Measurements from ENCODE around the gene UBE2G1. TPM values are rescaled to one million over a fixed set of nuclear protein-coding genes. Genes with fewer than 3 reads are reported as not detected.

The UBE2G1 gene
- total RNA-seq, 4 donors from 2014 or later: 52.5 to 88.2 (median 73.5) TPM

DNA sequence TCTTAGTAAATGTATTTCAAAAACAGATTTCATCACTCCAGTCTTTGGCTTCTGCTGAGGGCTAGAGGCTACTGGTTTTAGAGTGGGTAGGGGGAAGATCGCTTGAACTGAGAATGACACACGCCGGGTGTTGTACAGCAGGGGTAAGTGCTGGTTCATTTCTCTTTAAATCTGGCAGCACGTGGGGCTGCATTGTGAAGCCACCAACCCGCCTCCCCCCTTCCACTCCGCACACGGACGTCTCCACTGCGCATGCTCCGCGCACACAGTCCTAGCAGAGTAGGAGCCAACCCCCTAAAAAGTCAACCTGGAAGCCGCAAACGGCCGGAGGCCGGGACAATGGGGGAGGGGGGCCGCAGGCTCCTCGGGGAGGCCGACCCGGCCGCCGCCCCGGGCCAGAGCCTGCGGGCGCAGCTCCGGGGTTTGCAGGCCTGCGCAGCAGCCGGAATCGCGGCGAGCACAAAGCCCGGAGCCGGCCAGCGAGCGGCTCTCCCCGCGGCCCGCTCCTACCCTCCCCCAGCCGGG lies 1.3 kb downstream of the UBE2G1 start:
- peak overlapping the region; percentile 89 to 100 (median 97) for H3K4me3 ChIP-seq
- peaks cover 8 to 65% (median 9%) of the 10 kb centered on the region in 3 donors for H3K4me1 ChIP-seq
- WGBS, 2 donors: 0% methylated on average over 4 to 7 of the region's 38 CpGs
- peak overlapping the region; percentile 97 to 100 (median 98) for H3K27ac ChIP-seq
- peak in 2 of 4 donors; percentile 70 to 86 for TF ChIP-seq POLR2A (IDR thresholded peaks at IDR 0.05)
- TF ChIP-seq, protein P1, sequence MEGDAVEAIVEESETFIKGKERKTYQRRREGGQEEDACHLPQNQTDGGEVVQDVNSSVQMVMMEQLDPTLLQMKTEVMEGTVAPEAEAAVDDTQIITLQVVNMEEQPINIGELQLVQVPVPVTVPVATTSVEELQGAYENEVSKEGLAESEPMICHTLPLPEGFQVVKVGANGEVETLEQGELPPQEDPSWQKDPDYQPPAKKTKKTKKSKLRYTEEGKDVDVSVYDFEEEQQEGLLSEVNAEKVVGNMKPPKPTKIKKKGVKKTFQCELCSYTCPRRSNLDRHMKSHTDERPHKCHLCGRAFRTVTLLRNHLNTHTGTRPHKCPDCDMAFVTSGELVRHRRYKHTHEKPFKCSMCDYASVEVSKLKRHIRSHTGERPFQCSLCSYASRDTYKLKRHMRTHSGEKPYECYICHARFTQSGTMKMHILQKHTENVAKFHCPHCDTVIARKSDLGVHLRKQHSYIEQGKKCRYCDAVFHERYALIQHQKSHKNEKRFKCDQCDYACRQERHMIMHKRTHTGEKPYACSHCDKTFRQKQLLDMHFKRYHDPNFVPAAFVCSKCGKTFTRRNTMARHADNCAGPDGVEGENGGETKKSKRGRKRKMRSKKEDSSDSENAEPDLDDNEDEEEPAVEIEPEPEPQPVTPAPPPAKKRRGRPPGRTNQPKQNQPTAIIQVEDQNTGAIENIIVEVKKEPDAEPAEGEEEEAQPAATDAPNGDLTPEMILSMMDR (IDR thresholded peaks at IDR 0.05): peak in 1 of 6 experiments; percentile 15
- H3K36me3 ChIP-seq: peaks cover 0 to 15% (median 0%) of the 10 kb centered on the region in 3 donors
- peak; percentile 65 for DNase-seq
- no peaks in the 10 kb centered on the region for H3K9me3 ChIP-seq
- intact Hi-C loops (cut with DNase I): no loop called here
- no peaks in the 10 kb centered on the region for H3K27me3 ChIP-seq

DNA sequence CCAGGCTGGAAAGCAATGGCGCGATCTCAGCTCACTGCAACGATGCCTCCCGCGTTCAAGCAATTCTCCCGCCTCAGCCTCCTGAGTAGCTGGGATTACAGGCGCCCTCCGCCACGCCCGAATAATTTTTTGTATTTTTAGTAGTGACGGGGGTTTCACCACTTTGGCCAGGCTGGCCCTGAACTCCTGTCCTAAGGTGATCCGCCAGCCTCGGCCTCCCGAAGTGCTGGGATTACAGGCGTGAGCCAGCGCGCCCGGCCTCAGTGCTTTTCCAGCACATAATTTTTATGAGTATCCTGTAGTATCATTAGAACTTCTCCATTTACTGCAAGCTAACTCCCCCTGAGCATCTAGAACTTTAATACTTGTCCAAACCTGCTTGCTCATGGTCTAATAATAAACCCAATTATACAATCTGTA lies 1.8 kb downstream of the UBE2G1 start:
- 30 to 54% methylated on average over 15 to 18 of the region's 18 CpGs for WGBS, 2 donors
- Histone ChIP-seq H3K27ac (peak overlapping the region; percentile 97 to 100 (median 98)), H3K36me3 (peaks cover 0 to 15% (median 0%) of the 10 kb centered on the region in 3 donors), H3K4me3 (peak overlapping the region; percentile 89 to 100 (median 97)), H3K4me1 (peaks cover 8 to 67% (median 9%) of the 10 kb centered on the region in 3 donors), H3K9me3 (no peaks in the 10 kb centered on the region), H3K27me3 (no peaks in the 10 kb centered on the region)
- no peak for DNase-seq
- TF ChIP-seq, protein P1 (IDR thresholded peaks at IDR 0.05): no peak
- TF ChIP-seq POLR2A (IDR thresholded peaks at IDR 0.05): no peak
- intact Hi-C loops (cut with DNase I): no loop called here

DNA sequence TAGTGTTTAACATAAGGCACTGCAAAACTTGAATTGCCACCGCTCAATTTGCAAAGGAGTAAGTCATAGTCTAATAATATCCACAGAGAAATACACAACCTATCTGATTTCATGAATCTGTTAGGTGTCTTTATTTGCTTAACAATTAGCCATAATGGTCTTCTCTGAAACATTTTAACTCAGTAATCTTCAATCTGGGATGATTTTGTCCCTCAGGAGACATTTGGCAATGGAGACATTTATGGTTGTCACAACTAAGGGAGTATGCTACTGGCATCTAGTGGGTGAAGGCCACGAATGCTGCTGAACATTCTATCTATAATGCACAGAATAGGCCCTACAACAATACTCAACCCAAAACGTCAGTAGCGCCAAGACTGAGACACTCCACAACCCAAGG lies 4.3 kb downstream of the UBE2G1 start:
- TF ChIP-seq POLR2A (IDR thresholded peaks at IDR 0.05): no peak
- TF ChIP-seq, protein P1 (IDR thresholded peaks at IDR 0.05): peak in 1 of 6 experiments; percentile 19
- H3K4me1 ChIP-seq: peaks cover 9 to 84% (median 21%) of the 10 kb centered on the region in 3 donors
- WGBS, 2 donors: 49 to 56% methylated on average over 4 of the region's 4 CpGs
- intact Hi-C loops (cut with DNase I): no loop called here
- H3K27ac ChIP-seq: peak overlapping the region in 2 of 4 donors; percentile 16 to 25
- peaks cover 0 to 15% (median 0%) of the 10 kb centered on the region in 3 donors for H3K36me3 ChIP-seq
- no peaks in the 10 kb centered on the region for H3K9me3 ChIP-seq
- no peak for DNase-seq
- H3K4me3 ChIP-seq: no peak overlapping the region
- H3K27me3 ChIP-seq: no peaks in the 10 kb centered on the region

DNA sequence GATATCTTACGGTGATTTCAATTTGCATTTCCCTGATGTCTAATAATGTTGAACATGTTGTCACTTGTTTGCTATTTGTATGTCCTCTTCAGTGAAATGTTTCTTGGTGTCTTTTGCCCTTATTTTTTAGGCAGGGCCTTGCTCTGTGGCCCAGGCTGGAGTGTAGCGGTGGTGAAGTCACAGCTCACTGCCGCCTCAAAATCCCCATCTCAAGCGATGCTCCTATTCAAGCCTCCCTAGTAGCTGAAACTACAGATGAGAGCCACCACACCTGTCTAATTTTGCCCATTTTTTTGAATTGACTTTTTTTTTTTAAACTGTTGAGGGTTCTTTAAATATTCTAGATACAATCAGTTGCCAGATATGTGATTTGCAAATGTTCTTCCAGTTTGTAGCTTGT lies 8.3 kb downstream of the UBE2G1 start:
- 33 to 77% methylated on average over 4 of the region's 4 CpGs for WGBS, 2 donors
- DNase-seq: no peak

DNA sequence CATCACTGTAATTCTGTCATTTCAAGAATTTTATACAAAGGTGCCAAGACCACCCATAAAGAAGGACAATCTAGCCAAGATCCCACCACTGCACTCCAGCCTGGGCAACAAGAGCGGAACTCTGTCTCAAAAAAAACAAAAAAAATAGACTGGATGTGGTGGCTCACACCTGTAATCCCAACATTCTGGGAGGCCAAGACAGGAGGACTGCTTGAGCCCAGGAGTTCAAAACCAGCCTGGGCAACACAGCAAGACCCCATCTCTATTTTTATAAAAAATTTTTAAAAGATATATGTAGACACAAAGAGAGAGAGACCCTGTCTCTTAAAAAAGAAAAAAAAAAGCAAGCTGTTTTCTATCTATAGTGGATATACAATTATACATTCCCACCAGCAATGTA lies 8.8 kb downstream of the UBE2G1 start:
- no peak for TF ChIP-seq POLR2A (IDR thresholded peaks at IDR 0.05)
- TF ChIP-seq, protein P1 (IDR thresholded peaks at IDR 0.05): no peak
- H3K27me3 ChIP-seq: no peaks in the 10 kb centered on the region

More for the DNA sequence above, 8.3 kb downstream of the UBE2G1 start:
- Histone ChIP-seq H3K27ac (peak overlapping the region in 2 of 4 donors; percentile 20 to 39), H3K27me3 (no peaks in the 10 kb centered on the region), H3K36me3 (peaks cover 0 to 15% (median 0%) of the 10 kb centered on the region in 3 donors), H3K4me3 (no peak overlapping the region), H3K9me3 (no peaks in the 10 kb centered on the region), H3K4me1 (peaks cover 10 to 95% (median 25%) of the 10 kb centered on the region in 3 donors)
- intact Hi-C loops (cut with DNase I): no loop called here
- no peak for TF ChIP-seq POLR2A (IDR thresholded peaks at IDR 0.05)
- TF ChIP-seq, protein P1 (IDR thresholded peaks at IDR 0.05): no peak

More for the DNA sequence above, 8.8 kb downstream of the UBE2G1 start:
- peaks cover 10 to 94% (median 25%) of the 10 kb centered on the region in 3 donors for H3K4me1 ChIP-seq
- no peaks in the 10 kb centered on the region for H3K9me3 ChIP-seq
- no peak overlapping the region for H3K4me3 ChIP-seq
- 91 to 100% methylated on average over 1 of the region's 1 CpG for WGBS, 2 donors
- DNase-seq: no peak
- H3K27ac ChIP-seq: peak overlapping the region in 1 of 4 donors; percentile 20
- intact Hi-C loops (cut with DNase I): no loop called here
- H3K36me3 ChIP-seq: peaks cover 0 to 13% (median 0%) of the 10 kb centered on the region in 3 donors

Measured in esophagus squamous epithelium (tissue), 5 donors.